Measurements from ENCODE around the gene ZNF865.

The ZNF865 gene

DNA sequence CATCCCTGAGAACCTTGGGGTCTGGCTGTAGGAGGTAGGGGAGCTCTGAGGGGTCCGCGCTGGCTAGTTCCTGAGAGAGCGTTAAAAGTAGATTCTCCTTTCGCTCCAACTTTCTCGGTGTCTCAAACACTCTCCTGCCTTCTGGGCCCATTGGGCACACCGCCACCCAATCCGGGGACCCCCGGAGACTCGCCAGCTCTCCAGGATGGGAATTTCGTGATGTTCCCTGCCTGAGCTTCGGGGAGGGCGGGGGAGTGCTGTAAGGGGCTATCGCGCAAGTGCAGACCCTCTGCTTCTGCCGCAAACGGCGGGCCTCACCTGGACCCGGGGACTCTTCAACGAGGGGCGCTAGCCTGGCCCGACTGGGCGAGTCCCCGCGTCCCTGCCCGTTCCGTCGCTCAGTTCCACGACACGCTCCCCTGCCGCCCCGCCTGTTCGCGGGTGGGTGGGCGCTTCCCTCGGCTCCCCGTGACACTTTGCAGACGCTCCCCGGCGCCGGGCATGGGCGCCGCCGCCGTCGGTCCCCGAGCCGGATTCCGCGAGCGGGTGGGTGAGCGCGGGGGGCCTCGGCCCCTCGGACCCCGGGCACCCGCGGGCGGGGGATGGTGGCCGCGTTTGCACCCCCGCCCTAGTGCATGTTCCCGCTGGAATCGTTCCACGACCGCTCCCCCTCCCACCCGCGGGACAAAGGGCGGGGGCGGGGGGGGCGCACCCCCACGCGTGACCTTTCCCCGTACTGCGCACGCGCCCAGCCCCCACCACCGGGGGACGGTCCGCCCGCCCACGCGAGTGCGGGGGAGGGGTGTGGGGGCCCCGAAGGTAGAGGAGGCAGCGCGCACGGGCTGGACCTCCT, 42.5 kb downstream of the ZNF865 start, which contains the start of gene CCDC106:
TSS of gene CCDC106 (plus strand) at position 481 of the 853 bp plus-strand sequence. CDS start 835 bp downstream, outside the sequence.
- peak; percentile 44 for DNase-seq

DNA sequence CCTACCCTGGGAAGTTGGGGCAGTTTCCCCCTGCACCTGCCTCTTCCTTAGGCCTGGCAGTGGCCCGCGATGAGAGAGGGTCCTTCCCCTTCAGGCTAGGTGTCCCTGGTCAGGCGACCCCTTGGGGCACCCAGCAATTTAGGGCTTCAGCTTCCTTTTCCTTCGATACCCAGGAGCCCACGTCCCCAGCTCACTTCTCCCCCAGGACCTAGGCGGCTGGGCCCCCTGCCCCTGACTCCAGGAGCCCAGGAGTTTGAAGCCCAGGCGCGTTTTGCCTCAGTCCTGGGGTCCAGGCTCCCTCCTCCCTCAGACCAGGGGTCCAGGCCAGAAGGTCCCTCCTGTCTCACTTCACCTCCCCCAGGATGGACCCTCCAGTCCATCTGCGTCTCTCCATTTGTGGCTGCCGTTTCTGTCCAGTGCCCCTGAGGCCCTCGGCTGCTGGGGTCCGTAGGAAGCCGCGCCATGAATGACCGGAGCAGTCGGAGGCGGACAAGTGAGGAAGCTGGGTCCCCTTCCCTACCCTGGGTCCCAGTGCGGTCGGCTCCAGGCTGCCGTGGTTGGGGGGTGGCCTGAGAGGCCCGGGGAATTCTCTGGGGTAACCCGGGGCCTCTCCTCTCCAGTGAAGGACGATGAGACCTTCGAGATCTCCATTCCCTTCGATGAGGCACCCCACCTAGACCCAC, 43.3 kb downstream of the ZNF865 start:
- DNase-seq = no peak

GRCh38 chr19:55649268-55650125, 44.0 kb downstream of the ZNF865 start:
- no peak for DNase-seq

DNA sequence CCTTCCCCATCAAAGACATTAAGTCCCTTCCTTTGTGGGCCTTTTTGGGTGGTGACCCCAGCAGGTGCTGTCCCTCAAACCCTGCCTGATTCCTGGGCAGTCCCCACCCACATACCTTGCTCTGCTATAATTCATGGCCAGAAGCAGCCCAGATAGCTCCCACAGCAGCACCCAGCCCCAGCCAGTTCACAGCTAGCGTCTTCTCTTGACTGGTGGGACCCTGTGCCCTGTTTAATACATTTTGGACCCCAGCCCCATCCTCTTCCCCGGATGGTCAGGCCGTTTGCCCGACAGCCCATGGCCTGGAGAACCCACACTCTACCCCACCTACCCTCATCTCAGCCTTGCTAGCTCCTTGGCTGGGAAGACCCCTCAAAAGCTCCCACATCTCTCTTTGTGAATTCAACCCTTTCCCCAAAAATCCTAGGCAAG, 44.7 kb downstream of the ZNF865 start:
- DNase-seq = no peak

GRCh38 chr19:55650602-55651230, 45.3 kb downstream of the ZNF865 start:
- DNase-seq = no peak

DNA sequence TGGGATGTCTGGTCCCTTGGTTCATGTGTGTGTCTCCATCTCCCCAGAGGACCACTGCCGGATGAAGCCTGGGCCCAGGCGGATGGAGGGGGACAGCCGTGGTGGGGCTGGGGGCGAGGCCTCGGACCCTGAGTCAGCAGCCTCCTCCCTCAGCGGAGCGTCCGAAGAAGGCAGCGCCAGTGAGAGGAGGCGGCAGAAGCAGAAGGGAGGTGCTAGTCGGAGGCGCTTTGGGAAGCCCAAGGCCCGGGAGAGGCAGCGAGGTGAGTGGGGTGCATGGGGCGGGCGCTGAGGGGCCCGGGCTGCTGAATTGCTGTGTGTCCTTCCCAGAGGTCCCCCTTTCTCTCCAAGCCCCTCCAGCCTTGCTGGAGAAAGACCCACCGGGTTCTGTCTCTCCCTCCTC, 45.8 kb downstream of the ZNF865 start:
- DNase-seq = no peak

DNA sequence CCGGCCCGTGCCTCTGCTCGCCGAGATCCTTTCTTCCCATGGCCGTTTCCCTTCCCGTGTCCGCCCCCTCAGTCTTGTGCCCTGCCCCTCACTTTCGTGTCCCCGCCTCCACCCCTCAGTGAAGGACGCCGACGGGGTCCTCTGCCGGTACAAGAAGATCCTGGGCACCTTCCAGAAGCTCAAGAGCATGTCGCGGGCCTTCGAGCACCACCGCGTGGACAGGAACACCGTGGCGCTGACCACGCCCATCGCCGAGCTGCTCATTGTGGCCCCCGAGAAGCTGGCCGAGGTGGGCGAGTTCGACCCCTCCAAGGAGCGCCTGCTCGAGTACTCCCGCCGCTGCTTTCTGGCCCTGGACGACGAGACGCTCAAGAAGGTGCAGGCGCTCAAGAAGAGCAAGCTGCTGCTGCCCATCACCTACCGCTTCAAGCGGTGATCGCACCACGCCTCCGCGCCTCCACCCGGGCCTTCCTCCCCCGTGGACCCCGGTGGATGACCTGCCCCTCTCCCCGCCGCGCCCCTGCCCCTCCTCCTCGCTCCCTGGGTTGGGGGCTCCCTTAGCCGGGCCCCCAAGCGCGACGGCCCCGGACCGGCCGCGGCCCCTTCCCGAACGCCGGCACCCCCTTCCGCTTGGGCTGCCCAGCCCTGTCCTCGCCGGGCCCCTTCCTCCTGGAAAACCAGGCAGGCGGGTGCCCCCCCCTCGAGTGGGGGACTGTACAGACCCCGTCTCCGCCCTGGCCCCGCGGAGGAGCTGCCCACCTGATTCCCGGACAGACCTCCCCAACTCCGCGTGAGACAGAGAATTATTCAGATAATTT, 47.1 kb downstream of the ZNF865 start:
- no peak for DNase-seq

GRCh38 chr19:55653651-55654322, 48.3 kb downstream of the ZNF865 start:
- peak; percentile 99 for DNase-seq

DNA sequence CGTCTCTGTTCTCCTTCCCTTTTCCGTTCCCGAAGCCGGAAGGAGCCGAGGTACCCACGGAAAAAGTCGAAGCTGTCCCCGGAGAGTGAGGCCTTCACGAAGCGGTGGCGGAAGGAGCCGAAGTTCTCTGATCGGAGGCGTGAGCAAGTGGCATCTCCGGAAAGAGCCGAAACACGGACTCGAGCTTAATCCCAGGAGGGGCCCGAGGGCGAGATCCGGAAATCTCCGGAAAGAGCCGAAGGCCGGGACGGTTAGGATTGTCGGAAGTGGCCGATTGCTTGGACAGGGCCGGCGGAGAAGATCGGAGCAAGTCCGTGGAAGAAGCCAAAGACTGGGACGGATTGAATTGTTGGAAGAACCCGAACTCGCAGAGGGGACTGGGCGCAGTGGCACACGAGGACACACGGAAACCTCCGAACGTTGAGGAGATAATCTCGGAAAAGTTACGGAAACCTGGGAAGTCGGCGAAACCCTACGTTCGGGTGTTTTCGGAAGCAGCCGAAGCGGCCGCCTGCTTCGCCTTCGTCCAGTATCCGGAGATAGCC, 48.9 kb downstream of the ZNF865 start:
- peak; percentile 96 for DNase-seq

DNA sequence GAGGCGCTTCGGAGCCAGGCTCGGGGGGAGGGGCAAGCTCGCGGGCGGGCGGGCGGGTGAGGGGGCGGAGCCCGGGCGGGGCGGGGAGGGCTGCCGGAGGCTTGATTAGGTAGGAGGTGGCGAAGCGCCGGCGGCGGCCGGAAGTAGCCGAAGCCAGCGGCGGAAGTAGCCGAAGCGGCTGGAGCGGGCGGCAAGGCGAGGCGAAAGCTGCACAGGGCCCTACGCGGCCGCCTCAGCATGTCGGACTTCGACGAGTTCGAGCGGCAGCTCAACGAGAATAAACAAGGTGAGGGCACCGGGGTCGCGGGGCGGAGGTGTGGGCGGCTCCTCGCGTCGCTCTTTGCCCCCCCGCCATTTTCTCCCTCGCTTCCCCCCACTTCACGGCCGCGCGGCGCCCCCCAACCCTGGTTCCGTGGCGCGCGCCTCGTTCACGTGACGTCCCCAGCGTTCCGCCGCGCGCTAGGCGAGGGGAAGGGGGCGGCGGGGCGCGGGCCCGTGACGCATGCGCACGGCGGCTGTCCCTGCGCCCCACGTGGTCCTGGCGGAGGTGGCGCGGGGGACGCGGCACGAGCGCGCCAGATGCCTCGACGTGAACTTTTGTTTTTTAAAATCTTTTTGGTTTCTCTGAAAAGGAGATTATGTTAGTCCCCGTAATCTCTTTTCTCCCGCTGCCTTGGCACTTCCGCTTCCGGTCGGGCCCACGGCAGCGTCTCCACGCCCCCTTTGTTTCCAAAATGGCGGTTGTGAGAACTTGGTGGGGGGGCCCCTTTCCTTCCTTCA, 49.6 kb downstream of the ZNF865 start, which contains the start of gene U2AF2:
TSS of gene U2AF2 (plus strand) at position 168 of the 780 bp plus-strand sequence. CDS start at position 238, 70 bp downstream.
- DNase-seq = peak; percentile 96

DNA sequence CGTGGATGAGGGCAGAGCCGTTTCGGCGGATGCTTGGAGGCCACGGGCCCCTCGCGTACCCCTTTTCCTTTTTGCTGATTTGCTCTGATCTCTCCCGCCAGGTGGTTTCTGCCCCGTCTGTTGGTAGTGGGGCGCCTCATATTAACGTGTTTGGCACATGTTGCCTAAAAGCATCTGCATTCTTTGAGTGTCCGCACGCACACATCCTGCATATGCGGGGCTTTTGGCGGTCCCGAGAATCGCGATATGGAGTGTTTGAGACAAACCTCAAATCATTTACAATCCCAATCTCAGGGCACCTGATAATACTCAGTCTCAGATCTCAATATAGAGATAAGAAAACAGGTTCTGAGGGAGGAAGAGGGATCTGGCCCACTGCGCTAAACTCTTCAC, 50.2 kb downstream of the ZNF865 start:
- no peak for DNase-seq

- no peak for DNase-seq
Observed at GRCh38 chr19:55656552-55656951, 51.1 kb downstream of the ZNF865 start.

- DNase-seq = no peak
Observed at GRCh38 chr19:55656988-55657747, 51.7 kb downstream of the ZNF865 start.

DNA sequence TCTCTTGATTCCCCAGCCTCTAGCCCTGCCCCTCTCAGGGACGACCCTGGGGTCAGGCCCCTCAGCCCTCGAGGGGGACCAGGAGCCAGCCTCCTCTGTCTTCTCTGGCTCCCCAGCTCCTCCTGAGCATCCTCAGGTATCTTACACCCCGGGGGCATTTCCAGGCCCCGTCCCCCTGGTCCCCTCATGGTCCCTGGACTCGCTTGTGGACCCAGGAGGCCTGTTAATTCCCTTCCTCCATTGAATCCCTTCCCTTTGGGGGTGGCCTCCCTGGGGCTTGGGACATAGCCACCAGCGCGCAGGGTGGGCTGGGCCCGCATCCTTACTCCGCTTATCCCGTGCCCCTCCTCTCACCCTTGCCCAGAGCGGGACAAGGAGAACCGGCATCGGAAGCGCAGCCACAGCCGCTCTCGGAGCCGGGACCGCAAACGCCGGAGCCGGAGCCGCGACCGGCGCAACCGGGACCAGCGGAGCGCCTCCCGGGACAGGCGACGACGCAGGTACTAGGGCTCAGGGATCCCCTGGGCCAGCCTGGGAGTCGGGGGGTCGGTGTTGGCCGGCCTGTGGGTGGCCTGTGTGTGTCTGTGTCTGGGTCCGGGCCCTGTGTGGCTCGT, 53.5 kb downstream of the ZNF865 start:
- DNase-seq = no peak

- no peak for DNase-seq
Observed at GRCh38 chr19:55659822-55660221, 54.4 kb downstream of the ZNF865 start.

GRCh38 chr19:55660404-55660803, 55.0 kb downstream of the ZNF865 start:
- DNase-seq = no peak

DNA sequence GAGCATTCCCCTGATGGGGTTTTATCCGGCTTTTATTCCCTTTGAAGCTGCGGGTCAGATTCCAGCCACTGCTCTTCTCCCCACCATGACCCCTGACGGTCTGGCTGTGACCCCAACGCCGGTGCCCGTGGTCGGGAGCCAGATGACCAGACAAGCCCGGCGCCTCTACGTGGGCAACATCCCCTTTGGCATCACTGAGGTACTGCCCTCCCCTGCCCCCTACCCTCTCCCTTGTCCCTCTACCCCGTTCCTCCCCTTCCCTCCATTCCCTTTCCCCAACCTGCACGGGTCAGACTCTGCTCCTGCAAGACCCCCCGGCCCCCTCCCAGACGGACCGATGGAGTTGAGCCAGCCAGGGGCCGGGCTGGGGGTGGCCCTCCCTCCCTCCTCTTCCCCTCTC, 55.5 kb downstream of the ZNF865 start:
- DNase-seq = no peak

DNA sequence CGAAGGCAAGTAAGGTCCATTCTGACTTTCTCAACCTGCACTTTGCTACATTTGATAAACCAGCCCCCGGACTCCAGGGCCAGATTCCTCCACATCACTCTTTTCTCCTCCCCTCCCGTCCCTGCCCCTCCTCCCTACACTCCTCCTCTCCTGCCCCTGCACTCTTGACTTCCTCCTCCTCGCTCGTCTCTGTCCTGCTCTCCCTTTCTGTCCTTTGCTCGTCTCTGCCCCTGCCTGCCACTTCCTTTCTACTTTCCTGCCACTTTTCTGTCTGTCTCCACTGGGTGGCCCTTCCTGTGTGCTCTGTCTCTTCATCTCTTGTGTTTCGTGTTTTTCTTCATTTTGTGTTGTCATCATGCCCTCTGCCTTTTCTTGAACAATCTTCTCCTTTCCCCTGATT, 56.4 kb downstream of the ZNF865 start:
- no peak for DNase-seq
